ENCODE results near the gene SSH2. TPM values are rescaled to one million over a fixed set of nuclear protein-coding genes. Genes with fewer than 3 reads are reported as not detected.
A peak's percentile ranks its signal among the peaks of the same experiment; 100 is the strongest.

Gene SSH2
- total RNA-seq, 1 experiment from 2014 or later: 14.6 TPM

- Mint-ChIP-seq H3K4me1 (peaks cover 32 to 66% of the 10 kb centered on the region in 2 experiments), H3K4me3 (peak overlapping the region in 1 of 2 experiments; percentile 66; a peak in 3 of 5 replicates), H3K27me3 (ENCODE audit: low read depth) (peaks cover 2% of the 10 kb centered on the region), H3K27ac (no peak overlapping the region), H3K9me3 (peaks cover 0 to 3% of the 10 kb centered on the region in 2 experiments; a peak in 1 of 5 replicates), H3K36me3 (ENCODE audit: insufficient read depth in 1 of 3, low read depth in 3 of 3) (peaks cover 0 to 2% (median 0%) of the 10 kb centered on the region in 3 experiments; a peak in 1 of 7 replicates)
- Histone ChIP-seq H4K20me1 (ENCODE audit: control insufficient read depth, insufficient read depth, insufficient read length) (no peaks in the 10 kb centered on the region), H4K5ac (ENCODE audit: insufficient read length, low read depth, low read length) (no peak overlapping the region), H3K56ac (ENCODE audit: insufficient read length, low read depth, low read length) (no peak overlapping the region), H3K4me2 (ENCODE audit: insufficient read depth, insufficient read length, low read length) (peak overlapping the region; percentile 7), H3K79me2 (ENCODE audit: insufficient read depth, low read length) (no peaks in the 10 kb centered on the region; the same call in 1 of the 2 replicates), H2BK15ac (ENCODE audit: low read depth, low read length) (no peak overlapping the region), H3K9ac (ENCODE audit: extremely low read depth, insufficient read length, low read length) (no peak overlapping the region), H3K27ac (ENCODE audit: insufficient read length, low read depth, low read length) (no peak overlapping the region), H3K27me3 (ENCODE audit: insufficient read depth, low read length) (no peaks in the 10 kb centered on the region), H4K91ac (ENCODE audit: insufficient read length, low read depth, low read length) (no peak overlapping the region), H2BK20ac (ENCODE audit: low read depth, low read length, poor library complexity, severe bottlenecking) (no peak overlapping the region), H2BK120ac (ENCODE audit: low read depth, low read length, poor library complexity, severe bottlenecking) (no peak overlapping the region), H2AK5ac (ENCODE audit: insufficient read length, low read length) (no peak overlapping the region), H3K79me1 (ENCODE audit: insufficient read depth, low read depth, low read length, poor library complexity, severe bottlenecking) (no peaks in the 10 kb centered on the region), H3K4ac (ENCODE audit: low read depth, low read length) (no peak overlapping the region), H3T11ph (ENCODE audit: low read length) (no peak overlapping the region), H2BK5ac (ENCODE audit: insufficient read length, low read length) (no peak overlapping the region), H2BK12ac (ENCODE audit: insufficient read length, low read depth, low read length) (no peak overlapping the region), H3K14ac (ENCODE audit: insufficient read depth, low read length) (no peak overlapping the region), H3K18ac (ENCODE audit: insufficient read length, low read depth, low read length) (no peak overlapping the region), H3K23me2 (ENCODE audit: insufficient read length, low read depth, low read length, poor library complexity, severe bottlenecking) (peaks cover 15% of the 10 kb centered on the region), H3K4me1 (ENCODE audit: insufficient read depth, low read length) (peaks cover 4% of the 10 kb centered on the region; the same call in 1 of the 2 replicates), H3K9me3 (ENCODE audit: control insufficient read depth, low read depth, low read length) (no peaks in the 10 kb centered on the region), H4K8ac (replicated peaks; ENCODE audit: insufficient read length, low read depth, low read length) (no peak overlapping the region), H3K23ac (ENCODE audit: insufficient read length, low read depth, low read length) (no peak overlapping the region), H2AFZ (ENCODE audit: low read length) (no peak overlapping the region)
- WGBS (ENCODE audit: extremely low coverage, insufficient read length, low lambda C conversion rate): no CpG with 5 or more reads among the region's 9 CpGs
- TF ChIP-seq CTCF (conservative IDR thresholded peaks at IDR 0.05): no peak
- DNase-seq: no peak
These were observed 333.2 kb downstream of the SSH2 start for GRCh38 chr17:29596811-29597210.

Measured in H9 (cell line).